A549 treated with Mapracorat at 1 μM for 4 hours (cell line): ENCODE results near the gene CD44. TPM values are rescaled to one million over a fixed set of nuclear protein-coding genes. Genes with fewer than 3 reads are reported as not detected.

Experiments used
- total RNA-seq: library from RNA; stranded (reverse); fragments of 200-300 nt; extraction: Qiagen RNA extraction; gene quantifications from 5 replicates; pipeline ENCODE4 v1.2.3, GENCODE V29; 2022

The CD44 gene
- total RNA-seq = 597 to 779 TPM (median 684 TPM) in 5 replicates

GRCh38 chr11:35138943-35139721 is at the start of gene CD44:
Gene CD44, plus strand, starts transcription at chr11:35139171. Its CDS starts 133 bp downstream, at chr11:35139304.

Other genes with a start within 250 kb of the CD44 start
- gene APIP, start 222.8 kb upstream of the CD44 start, total RNA-seq = 20.9 to 26.7 TPM (median 23.3 TPM) in 5 replicates
- 27.1 to 32.2 TPM (median 29.1 TPM) in 5 replicates for gene PDHX, start 222.6 kb upstream of the CD44 start, total RNA-seq